MCF 10A (cell line): ENCODE data around the gene DGAT2L6. TPM values are rescaled to one million over a fixed set of nuclear protein-coding genes. Genes with fewer than 3 reads are reported as not detected.

Experiments used
- BruUV-seq: library from RNA; stranded (reverse); fragments of 400-500 nt; replicated peaks from 2 replicates; lab custom pipeline; 2021; lab: Mats Ljungman, UMichigan
- CTCF ChIA-PET: fragments of 300-600 bp; sonication (Branson Sonifier 250); formaldehyde crosslinking; extraction: SDS; loops from one replicate; lab custom pipeline; 2021; ENCODE audit warnings: antibody characterized with exemption, inconsistent platforms; lab: Yijun Ruan, JAX
- POLR2A ChIA-PET: fragments of 300-600, 350-650 bp; sonication (Branson Sonifier 250); formaldehyde crosslinking; extraction: SDS; loops from one replicate; lab custom pipeline; 2020; ENCODE audit warnings: antibody characterized with exemption, inconsistent platforms; lab: Yijun Ruan, JAX
- DNase-seq: peaks from one replicate; pipeline ENCODE4 v3.0.0-alpha.2; 2018; ENCODE audit not compliant: unreplicated experiment
- H3K27ac Mint-ChIP-seq: one replicate; pipeline ENCODE4 v1.8.0; 2022; ENCODE audit warnings: mild to moderate bottlenecking, low read depth, mixed read lengths; ENCODE audit not compliant: unreplicated experiment
- H3K27me3 Mint-ChIP-seq: one replicate; pipeline ENCODE4 v1.8.0; 2022; ENCODE audit warnings: mixed read lengths; ENCODE audit not compliant: insufficient read depth, unreplicated experiment
- H3K36me3 Mint-ChIP-seq: one replicate; pipeline ENCODE4 v1.8.0; 2022; ENCODE audit warnings: mild to moderate bottlenecking, moderate library complexity, mixed read lengths; ENCODE audit not compliant: insufficient read depth, unreplicated experiment
- H3K4me1 Mint-ChIP-seq: one replicate; pipeline ENCODE4 v1.8.0; 2022; ENCODE audit warnings: mixed read lengths; ENCODE audit not compliant: insufficient read depth, unreplicated experiment
- H3K4me3 Mint-ChIP-seq: one replicate; pipeline ENCODE4 v1.8.0; 2022; ENCODE audit warnings: mild to moderate bottlenecking, moderate library complexity, mixed read lengths; ENCODE audit not compliant: unreplicated experiment
- H3K9me3 Mint-ChIP-seq: one replicate; pipeline ENCODE4 v1.8.0; 2022; ENCODE audit warnings: mixed read lengths; ENCODE audit not compliant: unreplicated experiment
- CTCF ChIP-seq: fragments of 200-600 bp; IDR thresholded peaks from one replicate; pipeline ENCODE4 v1.8.0; 2022; ENCODE audit warnings: antibody characterized with exemption, mild to moderate bottlenecking; ENCODE audit not compliant: unreplicated experiment
- intact Hi-C: fragments of 100-400 bp; cut with micrococcal nuclease; formaldehyde crosslinking; loops from 2 replicates; pipeline ENCODE4 v1.14.1; 2022
- total RNA-seq: library from RNA; stranded (reverse); gene quantifications from 2 replicates; pipeline ENCODE4 v1.2.3, GENCODE V29; 2022

The DGAT2L6 gene
- total RNA-seq, 1 experiment from 2014 or later = not detected

GRCh38 chrX:70139736-70140135, 37.5 kb upstream of the DGAT2L6 start:
- Mint-ChIP-seq H3K36me3 (peaks cover 19% of the 10 kb centered on the region), H3K27me3 (peaks cover 58% of the 10 kb centered on the region), H3K27ac (no peak overlapping the region), H3K4me3 (no peak overlapping the region), H3K9me3 (no peaks in the 10 kb centered on the region), H3K4me1 (peaks cover 7% of the 10 kb centered on the region)
- CTCF ChIA-PET = interaction anchor here (0.6 to 0.7 kb wide), 2 partner anchors 107 to 830 kb away, joined by 3 read pairs; no protein-coding TSS in a partner anchor
- BruUV-seq = no TSS peak
- POLR2A ChIA-PET = interaction anchor here (0.7 kb wide), 1 partner anchor 9 kb away, joined by 3 read pairs; no protein-coding TSS in a partner anchor
- no peak for TF ChIP-seq CTCF
- intact Hi-C loops = loop anchor here (10.0 kb wide), 1 partner anchor 295 kb away; no protein-coding TSS in a partner anchor
- DNase-seq = no peak

- H3K4me3 Mint-ChIP-seq = no peak overlapping the region
- intact Hi-C loops = no loop called here
- H3K27ac Mint-ChIP-seq = no peak overlapping the region
- peaks cover 13% of the 10 kb centered on the region for H3K36me3 Mint-ChIP-seq
- peaks cover 59% of the 10 kb centered on the region for H3K27me3 Mint-ChIP-seq
- CTCF ChIA-PET = interaction anchor here (0.7 to 0.9 kb wide), 2 partner anchors 44 to 979 kb away, joined by 3 read pairs; no protein-coding TSS in a partner anchor
- no peak for TF ChIP-seq CTCF
- H3K9me3 Mint-ChIP-seq = no peaks in the 10 kb centered on the region
- H3K4me1 Mint-ChIP-seq = no peaks in the 10 kb centered on the region
- POLR2A ChIA-PET = interaction anchor here (1.7 kb wide), 1 partner anchor 7 kb away, joined by 6 read pairs; no protein-coding TSS in a partner anchor
- BruUV-seq = no TSS peak
- no peak for DNase-seq
Observed at GRCh38 chrX:70141373-70141772, 35.9 kb upstream of the DGAT2L6 start.

- Mint-ChIP-seq H3K4me1 (no peaks in the 10 kb centered on the region), H3K9me3 (no peaks in the 10 kb centered on the region), H3K27me3 (peaks cover 38% of the 10 kb centered on the region), H3K27ac (no peak overlapping the region), H3K4me3 (no peak overlapping the region), H3K36me3 (peaks cover 27% of the 10 kb centered on the region)
- TF ChIP-seq CTCF = no peak
- DNase-seq = peak; percentile 38
- intact Hi-C loops = no loop called here
- CTCF ChIA-PET = interaction anchor here (0.5 to 1.2 kb wide), 5 partner anchors 18 to 212 kb away, joined by 3 read pairs; no protein-coding TSS in a partner anchor
- POLR2A ChIA-PET = interaction anchor here (1.6 kb wide), 1 partner anchor 15 kb away, joined by 4 read pairs; no protein-coding TSS in a partner anchor
- BruUV-seq = no TSS peak
Observed at GRCh38 chrX:70166601-70167590, 10.4 kb upstream of the DGAT2L6 start.
